Effector CD4-positive, alpha-beta T cell (primary cell): ENCODE results near the gene CCDC186.

Experiments
- DNase-seq: peaks from one replicate; pipeline ENCODE4 v3.0.0-alpha.2; 2020

The CCDC186 gene

GRCh38 chr10:114103284-114103683 is 70.7 kb downstream of the CCDC186 start:
- DNase-seq, result no peak

DNA sequence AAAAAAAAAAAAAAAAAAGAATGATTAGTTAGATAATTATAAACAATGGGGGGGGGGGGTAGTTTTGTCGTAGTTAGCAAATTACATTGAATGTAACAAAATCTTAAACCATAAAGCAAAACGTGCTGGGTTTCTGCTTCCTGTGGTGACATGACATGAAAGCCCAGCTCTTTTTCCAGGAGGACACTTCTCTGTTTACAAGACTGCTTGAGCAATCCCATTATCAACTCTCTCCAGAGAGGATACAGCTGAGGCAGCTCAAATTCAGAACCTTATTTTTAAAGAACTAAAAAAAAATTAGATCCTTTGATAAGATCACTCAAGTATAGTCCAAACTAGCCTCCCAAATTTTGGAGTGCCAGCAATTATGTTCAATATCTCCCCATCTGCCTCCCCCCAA is 71.7 kb downstream of the CCDC186 start:
- DNase-seq, result no peak

- no peak for DNase-seq
Observed at GRCh38 chr10:114100848-114101741, 72.9 kb downstream of the CCDC186 start.

- no peak for DNase-seq
Observed at GRCh38 chr10:114096864-114097263, 77.1 kb downstream of the CCDC186 start.

- no peak for DNase-seq
Observed at GRCh38 chr10:114095559-114096337, 78.3 kb downstream of the CCDC186 start.

DNA sequence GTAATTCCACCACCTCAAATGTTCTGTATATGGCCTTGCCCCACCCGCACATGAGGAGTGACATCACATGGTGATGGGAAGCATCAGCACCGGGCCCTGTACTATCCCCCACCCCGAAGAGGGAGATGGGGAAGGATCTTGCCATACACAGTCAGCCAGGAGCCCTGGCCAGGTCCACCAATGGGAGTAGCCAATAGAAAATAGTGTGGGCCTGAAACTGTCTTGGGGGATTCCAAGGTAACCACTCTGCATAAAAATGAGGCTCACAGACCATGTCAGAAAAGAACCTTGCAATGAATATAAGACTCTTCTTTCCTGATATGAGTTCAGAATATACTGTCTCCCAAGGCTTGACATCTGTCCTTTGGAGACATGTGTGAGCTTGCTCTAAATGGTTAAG is 79.2 kb downstream of the CCDC186 start:
- no peak for DNase-seq

DNA sequence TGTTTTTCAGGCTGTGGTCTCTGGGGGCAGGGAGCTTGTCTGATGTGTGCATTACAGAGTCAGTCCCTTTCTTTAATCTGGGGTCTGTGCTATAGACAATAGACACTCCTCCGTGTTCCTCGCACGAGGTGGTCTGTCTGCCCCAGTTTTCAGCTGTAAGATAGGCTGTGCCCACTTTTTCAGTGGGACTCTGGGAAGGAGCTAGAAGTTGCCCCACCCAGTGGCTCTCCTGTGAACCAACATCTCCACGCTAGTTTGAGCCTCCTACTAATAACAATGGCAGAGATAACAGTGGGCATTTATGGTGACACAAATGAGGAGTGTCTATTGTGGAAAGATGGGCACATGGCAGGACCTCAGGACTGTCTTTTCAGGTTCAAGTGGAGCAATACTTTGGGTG is 86.3 kb downstream of the CCDC186 start:
- DNase-seq, result no peak

- no peak for DNase-seq
Observed at GRCh38 chr10:114087255-114087654, 86.7 kb downstream of the CCDC186 start.

DNA sequence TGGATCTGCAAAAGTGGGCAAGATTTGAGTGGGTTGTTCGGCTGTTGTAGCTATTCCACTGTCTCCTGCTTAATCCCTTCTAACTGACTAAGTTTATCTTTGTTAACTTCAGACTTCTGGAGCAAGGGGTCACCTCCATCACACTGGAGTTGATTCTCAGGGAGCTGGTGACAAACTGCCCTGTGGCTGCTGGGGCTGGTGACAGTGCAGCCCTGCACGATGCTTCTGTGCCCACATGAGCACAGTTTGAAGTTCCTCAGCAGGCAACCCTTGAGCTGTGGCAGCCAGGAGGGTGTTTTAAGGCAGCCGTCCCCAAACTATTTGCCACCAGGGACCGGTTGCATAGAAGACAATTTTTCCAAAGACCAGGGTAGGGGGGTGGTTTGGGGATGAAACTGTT is 89.8 kb downstream of the CCDC186 start:
- no peak for DNase-seq

- DNase-seq, result no peak
Observed at GRCh38 chr10:114083040-114083439, 91.0 kb downstream of the CCDC186 start.

GRCh38 chr10:114081911-114082583 is 92.0 kb downstream of the CCDC186 start:
- no peak for DNase-seq

- no peak for DNase-seq
Observed at GRCh38 chr10:114079421-114079820, 94.6 kb downstream of the CCDC186 start.

DNA sequence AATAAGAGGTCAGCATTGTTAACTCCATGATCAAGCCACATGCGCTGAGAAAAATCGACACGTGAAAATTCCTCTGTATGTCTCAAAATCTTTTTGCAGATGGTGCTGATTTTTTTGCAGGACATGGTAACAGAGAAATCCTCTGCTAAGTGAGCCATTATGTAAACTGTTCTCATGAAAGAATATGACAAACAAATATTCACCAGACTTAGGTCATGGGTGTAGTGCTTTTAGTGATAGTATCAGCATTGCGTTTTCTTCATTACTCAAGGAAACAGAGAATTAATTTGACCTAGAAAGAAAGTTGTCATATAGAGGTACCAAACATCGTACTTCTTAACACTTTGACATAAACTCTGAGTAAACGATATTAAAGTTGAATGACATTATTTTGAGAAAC is 95.7 kb downstream of the CCDC186 start:
- DNase-seq, result no peak

DNA sequence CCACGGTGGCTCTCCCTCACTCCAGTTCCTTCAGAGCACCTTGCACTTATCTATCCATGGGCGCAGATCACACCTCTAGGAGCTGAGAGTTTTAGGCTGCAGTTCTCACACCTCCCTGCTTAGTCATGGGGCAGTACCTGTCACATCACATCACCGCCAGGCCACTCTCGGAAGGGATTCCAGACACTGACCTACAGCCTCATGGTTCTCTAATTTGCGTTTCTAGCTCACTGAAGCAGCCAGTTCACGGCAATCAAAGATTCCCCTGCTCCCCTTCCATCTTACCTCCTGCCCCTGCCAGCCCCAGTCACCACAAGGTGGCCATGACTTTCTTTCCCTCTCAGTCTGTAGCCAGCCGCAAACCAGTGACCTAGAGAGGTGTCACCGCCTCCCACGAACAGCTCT is 96.2 kb downstream of the CCDC186 start:
- no peak for DNase-seq

DNA sequence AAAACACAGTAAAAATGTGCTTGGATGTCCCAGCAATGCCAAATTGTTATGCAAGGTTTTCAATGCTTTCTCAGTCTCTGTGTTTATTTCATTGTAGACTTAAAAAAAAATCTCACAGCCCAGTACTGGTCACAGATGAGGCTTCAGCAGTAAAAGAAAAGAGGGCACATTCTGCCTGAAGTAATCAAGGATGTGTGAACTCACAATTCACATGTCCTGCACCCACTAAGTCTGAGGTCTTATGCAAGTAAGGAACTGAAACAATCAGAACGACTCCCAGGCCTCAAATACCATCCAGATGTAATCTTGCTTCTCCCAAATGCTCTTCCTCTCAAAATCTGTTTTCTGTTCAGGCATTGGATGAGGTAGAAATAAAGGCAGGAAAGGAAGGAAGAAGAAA is 96.7 kb downstream of the CCDC186 start:
- DNase-seq, result no peak

- no peak for DNase-seq
Observed at GRCh38 chr10:114075093-114075492, 98.9 kb downstream of the CCDC186 start.

GRCh38 chr10:114073395-114074186 is 100.4 kb downstream of the CCDC186 start:
- no peak for DNase-seq

DNA sequence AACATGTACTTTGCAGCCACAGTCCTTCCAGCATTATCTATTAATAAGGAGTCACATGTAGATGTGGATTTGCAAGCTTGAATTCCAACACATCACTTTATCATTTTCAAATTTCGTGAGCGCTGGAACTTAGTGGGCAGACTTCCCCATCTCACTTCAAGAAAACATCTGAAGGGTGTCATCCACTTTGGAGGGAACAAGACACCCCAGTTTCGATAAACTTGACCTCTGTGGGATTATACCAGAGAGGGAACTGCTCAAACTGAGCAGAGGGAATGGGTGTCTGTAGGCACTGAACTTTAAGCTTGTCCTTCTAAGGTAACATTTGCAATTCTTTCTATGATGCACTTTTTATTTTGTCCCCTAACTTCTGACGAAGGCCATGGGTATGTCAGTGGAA is 102.8 kb downstream of the CCDC186 start:
- DNase-seq, result no peak
